Vagina (tissue), 2 donors: Measurements from ENCODE around the gene OR2AK2. TPM values are rescaled to one million over a fixed set of nuclear protein-coding genes. Genes with fewer than 3 reads are reported as not detected.
"Not testable (repeated sequence)": the region's sequence is repeated elsewhere in the genome, so short reads cannot be mapped to it uniquely, and the experiment has no call there.

Experiments used
- DNase-seq, 2 donors: peaks; one replicate each; pipeline ENCODE4 v3.0.0-alpha.2; 2017; ENCODE audit errors: extremely low spot score in 2 of 2
- H3K27ac ChIP-seq: fragments of 200-600 bp; sonication (generic); one replicate; pipeline ENCODE4 v1.5.1; 2019
- H3K27me3 ChIP-seq: fragments of 200-600 bp; sonication (generic); one replicate; pipeline ENCODE4 v1.5.1; 2019
- H3K36me3 ChIP-seq, 2 donors: fragments of 200-600 bp; sonication (generic); one replicate each; pipeline ENCODE4 v1.5.1; 2017 to 2019
- H3K4me1 ChIP-seq: fragments of 200-600 bp; sonication (generic); one replicate; pipeline ENCODE4 v1.5.1; 2019
- H3K4me3 ChIP-seq, 2 donors: fragments of 200-600 bp; sonication (generic); 1 replicate in 1 of 2; 2 replicates in 1 of 2; pipeline ENCODE4 v1.5.1; 2016 to 2019
- H3K9me3 ChIP-seq: fragments of 200-600 bp; sonication (generic); one replicate; pipeline ENCODE4 v1.5.1; 2019
- CTCF ChIP-seq, 3 experiments: fragments of 450-650 bp in 2 of 3; fragments of 200-600 bp in 1 of 3; sonication (generic) in 1 of 3; IDR thresholded peaks; one replicate each; pipeline ENCODE4 v1.5.1; 2017 to 2019; ENCODE audit warnings: antibody characterized with exemption in 3 of 3, mild to moderate bottlenecking in 2 of 3, moderate library complexity in 2 of 3
- POLR2A ChIP-seq, 2 donors: fragments of 450-650 bp; IDR thresholded peaks; one replicate each; pipeline ENCODE4 v1.6.1; 2017; ENCODE audit warnings: antibody characterized with exemption in 2 of 2, mild to moderate bottlenecking in 2 of 2, moderate library complexity in 2 of 2
- POLR2AphosphoS5 ChIP-seq, 2 donors: sonication (generic); formaldehyde crosslinking; IDR thresholded peaks; one replicate each; pipeline ENCODE4 v1.9.0; 2017; ENCODE audit warnings: antibody characterized with exemption in 2 of 2, mild to moderate bottlenecking in 2 of 2, low read depth in 1 of 2; ENCODE audit not compliant: insufficient read depth in 1 of 2
- intact Hi-C: fragments of 100-400 bp; cut with DNase I; formaldehyde crosslinking; loops from one replicate; pipeline ENCODE4 v1.15.1; 2023
- total RNA-seq: library from RNA; depleted of rRNA; stranded (reverse); fragments of >200 nt; gene quantifications from one replicate; pipeline ENCODE4 v1.2.3, GENCODE V29; 2016

The OR2AK2 gene
- total RNA-seq, 1 donor from 2014 or later: not detected

DNA sequence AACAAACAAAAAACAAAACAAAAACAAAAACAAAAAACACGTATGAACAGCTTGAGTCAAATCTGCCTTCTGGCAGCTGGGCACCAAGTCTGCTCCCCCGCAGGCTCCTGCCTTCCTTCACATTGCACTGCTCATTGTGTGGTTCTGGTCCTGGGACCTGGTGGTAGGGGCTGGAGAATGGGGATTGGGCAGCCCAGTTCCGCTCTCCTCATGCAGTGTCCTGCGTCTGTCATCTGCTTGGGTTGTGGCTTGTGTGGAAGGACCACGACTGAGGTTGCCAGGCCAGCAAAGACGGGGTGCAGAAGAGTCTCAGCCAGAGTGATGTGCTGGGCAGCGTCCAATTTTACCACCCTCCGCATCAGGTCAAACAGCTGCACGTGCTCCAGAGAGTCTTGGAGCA lies 29.3 kb upstream of the OR2AK2 start:
- H3K4me3 ChIP-seq: no peak overlapping the region
- H3K9me3 ChIP-seq: no peaks in the 10 kb centered on the region
- H3K27me3 ChIP-seq: no peaks in the 10 kb centered on the region
- intact Hi-C loops: no loop called here
- no peak overlapping the region for H3K27ac ChIP-seq
- H3K4me1 ChIP-seq: no peaks in the 10 kb centered on the region
- no peaks in the 10 kb centered on the region for H3K36me3 ChIP-seq
- TF ChIP-seq CTCF (IDR thresholded peaks at IDR 0.05): no peak
- no peak for TF ChIP-seq POLR2A (IDR thresholded peaks at IDR 0.05)
- TF ChIP-seq POLR2AphosphoS5 (IDR thresholded peaks at IDR 0.05; ENCODE audit: insufficient read depth in 1 of 2, low read depth in 1 of 2): no peak
- no peak for DNase-seq

DNA sequence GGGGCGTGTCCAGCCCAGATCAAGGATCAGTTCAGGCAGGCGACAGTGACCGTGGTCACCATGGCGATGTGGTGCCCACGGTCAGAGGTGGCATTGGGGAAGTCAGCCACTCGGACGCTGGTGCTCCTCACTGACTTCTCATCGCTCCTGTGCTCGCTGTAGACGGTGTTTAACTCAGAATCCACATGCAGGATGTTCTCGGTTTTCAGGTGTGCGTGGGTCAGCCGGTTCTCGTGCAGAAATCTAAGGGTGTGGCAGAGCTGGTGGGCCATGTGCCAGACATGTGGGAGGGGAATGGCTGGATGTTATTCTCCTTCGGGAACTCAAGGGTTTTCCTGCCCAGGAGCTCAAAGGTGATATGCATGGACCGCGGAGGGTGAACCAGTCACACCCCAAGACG lies 28.6 kb upstream of the OR2AK2 start:
- H3K9me3 ChIP-seq: no peaks in the 10 kb centered on the region
- TF ChIP-seq CTCF (IDR thresholded peaks at IDR 0.05): no peak
- no peak for TF ChIP-seq POLR2A (IDR thresholded peaks at IDR 0.05)
- TF ChIP-seq POLR2AphosphoS5 (IDR thresholded peaks at IDR 0.05; ENCODE audit: insufficient read depth in 1 of 2, low read depth in 1 of 2): no peak
- no peak overlapping the region for H3K4me3 ChIP-seq
- intact Hi-C loops: no loop called here
- no peaks in the 10 kb centered on the region for H3K27me3 ChIP-seq
- no peak overlapping the region for H3K27ac ChIP-seq
- H3K4me1 ChIP-seq: no peaks in the 10 kb centered on the region
- no peaks in the 10 kb centered on the region for H3K36me3 ChIP-seq
- DNase-seq: no peak

GRCh38 chr1:247936965-247937734 lies 27.9 kb upstream of the OR2AK2 start:
- H3K36me3 ChIP-seq, H3K9me3 ChIP-seq, H3K27me3 ChIP-seq, intact Hi-C loops, H3K4me1 ChIP-seq, H3K27ac ChIP-seq, DNase-seq: not testable (repeated sequence)
- H3K4me3 ChIP-seq: peak overlapping the region; percentile 11 to 39
- peak in 1 of 3 experiments; percentile 62 for TF ChIP-seq CTCF (IDR thresholded peaks at IDR 0.05)

DNA sequence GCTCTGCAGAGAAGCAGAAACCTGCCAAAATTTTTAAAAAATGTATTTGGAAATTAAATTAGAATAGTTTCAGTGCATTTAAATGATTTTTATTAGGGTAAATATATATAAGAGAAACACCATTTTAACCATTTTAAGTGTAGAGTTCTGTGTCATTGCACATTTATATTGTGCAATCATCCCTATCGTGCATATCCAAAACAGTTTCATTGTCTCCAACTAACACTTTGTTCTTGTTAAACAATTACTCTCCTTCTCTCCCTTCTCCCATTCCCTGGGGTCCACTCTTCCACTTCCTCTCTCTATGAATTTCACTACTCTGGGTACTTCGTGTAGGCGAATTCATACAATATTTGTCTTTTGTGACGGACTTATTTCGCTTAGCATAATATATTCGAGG lies 22.4 kb upstream of the OR2AK2 start:
- intact Hi-C loops: no loop called here
- H3K4me3 ChIP-seq: no peak overlapping the region
- no peaks in the 10 kb centered on the region for H3K27me3 ChIP-seq
- TF ChIP-seq POLR2A (IDR thresholded peaks at IDR 0.05): no peak
- TF ChIP-seq CTCF (IDR thresholded peaks at IDR 0.05): no peak
- no peak for TF ChIP-seq POLR2AphosphoS5 (IDR thresholded peaks at IDR 0.05; ENCODE audit: insufficient read depth in 1 of 2, low read depth in 1 of 2)
- H3K36me3 ChIP-seq: no peaks in the 10 kb centered on the region
- no peak for DNase-seq
- no peak overlapping the region for H3K27ac ChIP-seq
- no peaks in the 10 kb centered on the region for H3K4me1 ChIP-seq
- no peaks in the 10 kb centered on the region for H3K9me3 ChIP-seq

DNA sequence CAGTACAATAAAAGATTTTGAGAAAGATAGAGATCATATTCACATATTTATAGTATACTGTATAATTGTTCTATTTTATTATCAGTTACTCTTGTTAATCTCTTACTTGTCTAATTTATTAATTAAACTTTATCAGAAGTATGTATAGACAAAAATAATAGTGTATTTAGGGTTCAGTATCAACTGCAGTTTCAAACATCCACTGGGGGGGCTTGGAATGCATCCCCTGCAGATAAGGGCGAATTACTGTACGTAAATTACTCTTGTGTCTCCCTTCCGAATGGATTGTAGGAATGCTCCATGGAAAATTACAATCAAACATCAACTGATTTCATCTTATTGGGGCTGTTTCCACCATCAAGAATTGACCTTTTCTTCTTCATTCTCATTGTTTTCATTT lies 16.5 kb upstream of the OR2AK2 start, which contains the start of gene OR2L8:
TSS of gene OR2L8 (plus strand) at position 301 of the 400 bp plus-strand sequence. CDS start at position 301, 0 bp downstream.
- Histone ChIP-seq H3K36me3 (no peaks in the 10 kb centered on the region), H3K4me3 (no peak within 1 kb of the TSS), H3K27me3 (no peaks in the 10 kb centered on the region), H3K9me3 (no peaks in the 10 kb centered on the region), H3K4me1 (no peaks in the 10 kb centered on the region), H3K27ac (no peak within 1 kb of the TSS)
- TF ChIP-seq CTCF (IDR thresholded peaks at IDR 0.05) (no peak), POLR2AphosphoS5 (IDR thresholded peaks at IDR 0.05; ENCODE audit: insufficient read depth in 1 of 2, low read depth in 1 of 2) (no peak)
- DNase-seq: no peak
- intact Hi-C loops: no loop called here
